OCI-LY3 (cell line): Measurements from ENCODE around the gene ASF1A.

ENCODE experiments used
- CTCF ChIP-seq: fragments of 200-600, 300-600 bp; sonication (generic); IDR thresholded peaks from 2 replicates; pipeline ENCODE4 v1.5.1; 2014; ENCODE audit warnings: antibody characterized with exemption, low read length, low read depth
- EZH2phosphoT487 ChIP-seq: fragments of 200-600 bp; shearing (Covaris generic); IDR thresholded peaks from 2 replicates; pipeline ENCODE4 v1.6.1; 2018; ENCODE audit warnings: antibody characterized with exemption, mixed run types, low read depth

DNA sequence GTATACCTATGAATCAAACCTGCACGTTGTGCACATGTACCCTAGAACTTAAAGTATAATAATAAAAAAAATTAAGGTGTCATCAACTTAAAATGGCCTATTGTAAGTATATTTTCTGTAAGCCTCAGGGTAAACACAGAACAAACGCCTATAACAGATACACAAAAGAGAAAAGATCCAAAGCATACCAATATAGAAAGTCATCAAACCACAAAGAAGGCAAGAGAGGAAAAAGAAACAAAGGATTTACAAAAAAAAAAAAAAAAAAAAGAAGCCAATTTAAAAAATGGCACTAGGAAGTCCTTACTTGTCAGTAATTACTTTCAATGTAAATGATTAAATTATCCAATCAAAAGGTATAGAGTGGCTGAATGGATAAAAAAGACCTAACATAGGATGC lies 24.6 kb upstream of the ASF1A start:
- no peak for TF ChIP-seq CTCF
- no peak for TF ChIP-seq EZH2phosphoT487
